Gastrocnemius medialis (tissue), 4 donors: Measurements from ENCODE around the gene GCNA. TPM values are rescaled to one million over a fixed set of nuclear protein-coding genes. Genes with fewer than 3 reads are reported as not detected.
A peak's percentile ranks its signal among the peaks of the same experiment; 100 is the strongest.
"Not testable (repeated sequence)": the region's sequence is repeated elsewhere in the genome, so short reads cannot be mapped to it uniquely, and the experiment has no call there.

Experiments used
- ATAC-seq, 2 donors: fragments of 150-250 bp; one replicate each; pipeline ENCODE4 v1.9.1; 2016
- DNase-seq, 2 donors: peaks; one replicate each; pipeline ENCODE4 v3.0.0-alpha.2; 2019
- H3K27ac ChIP-seq, 4 donors: fragments of 200-600 bp; sonication (generic); 1 replicate in 1 of 4; 2 replicates in 3 of 4; pipeline ENCODE4 v1.5.1; 2016 to 2018; ENCODE audit warnings: mild to moderate bottlenecking in 2 of 4, moderate library complexity in 1 of 4
- H3K27me3 ChIP-seq, 3 donors: fragments of 200-600 bp; sonication (generic) in 2 of 3; 1 replicate in 1 of 3; 2 replicates in 2 of 3; pipeline versions ENCODE4 v1.5.1 to v1.6.0; 2016 to 2019; ENCODE audit warnings: mild to moderate bottlenecking in 1 of 3, moderate library complexity in 1 of 3
- H3K36me3 ChIP-seq, 2 donors: fragments of 200-600 bp; sonication (generic) in 1 of 2; one replicate each; pipeline ENCODE4 v1.5.1; 2017 to 2018
- H3K4me1 ChIP-seq, 2 donors: fragments of 200-600 bp; sonication (generic) in 1 of 2; one replicate each; pipeline ENCODE4 v1.5.1; 2016 to 2017; ENCODE audit warnings: mild to moderate bottlenecking in 2 of 2
- H3K4me3 ChIP-seq, 4 donors: fragments of 200-600 bp; sonication (generic) in 3 of 4; 1 replicate in 1 of 4; 2 replicates in 3 of 4; pipeline ENCODE4 v1.5.1; 2016 to 2019; ENCODE audit warnings: mild to moderate bottlenecking in 2 of 4
- H3K9me3 ChIP-seq, 3 donors: fragments of 200-600 bp; sonication (generic) in 2 of 3; 1 replicate in 1 of 3; 2 replicates in 2 of 3; pipeline ENCODE4 v1.5.1; 2016 to 2019
- CTCF ChIP-seq, 5 experiments: fragments of 450-650 bp in 3 of 5; fragments of 200-600 bp in 2 of 5; sonication (generic) in 2 of 5; IDR thresholded peaks in 4 of 5; conservative IDR thresholded peaks in 1 of 5; 1 replicate in 4 of 5; 2 replicates in 1 of 5; pipeline ENCODE4 v1.5.1; 2016 to 2019; ENCODE audit warnings: antibody characterized with exemption in 5 of 5, mild to moderate bottlenecking in 3 of 5, moderate library complexity in 3 of 5
- POLR2A ChIP-seq, 2 donors: fragments of 450-650 bp; IDR thresholded peaks; one replicate each; pipeline ENCODE4 v1.6.1; 2017; ENCODE audit warnings: antibody characterized with exemption in 2 of 2, mild to moderate bottlenecking in 2 of 2, moderate library complexity in 2 of 2
- in situ Hi-C, 4 donors: fragments of 200-750 bp; cut with MboI; loops; one replicate each; pipeline versions ENCODE4 v1.15.0 to v1.8.0; 2017; ENCODE audit warnings: low sequenced_read_pairs in 4 of 4
- intact Hi-C: fragments of 100-400 bp; cut with DNase I; formaldehyde crosslinking; loops from one replicate; pipeline ENCODE4 v1.15.1; 2023; ENCODE audit warnings: low total_unique reads
- total RNA-seq, 4 donors: library from RNA; depleted of rRNA; stranded (reverse); fragments of >200 nt; gene quantifications; one replicate each; pipeline versions ENCODE4 v1.1.0 to v1.2.3, GENCODE V29; 2016

GCNA gene
- total RNA-seq, 4 donors from 2014 or later = 0.95 to 5.4 (median 1.4) TPM

DNA sequence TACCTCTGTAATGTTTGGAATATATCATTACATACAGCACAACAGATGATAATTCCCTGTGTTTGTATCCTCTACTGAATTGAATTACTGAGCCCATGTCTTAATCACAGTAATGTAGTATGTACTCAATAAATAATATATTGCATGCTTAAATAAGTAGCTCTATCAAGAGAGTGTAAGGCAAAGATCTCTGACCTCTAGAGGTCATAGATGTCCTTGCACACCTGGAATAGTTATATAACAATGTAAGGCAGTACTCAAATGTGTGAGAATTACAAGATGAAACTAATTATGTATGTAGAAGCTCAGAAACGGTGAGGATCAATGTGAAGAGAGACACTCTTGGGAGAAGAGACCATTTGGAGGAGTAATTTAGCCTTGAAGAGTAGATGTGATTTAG, 14.3 kb upstream of the GCNA start:
- ATAC-seq = no peak
- no peaks in the 10 kb centered on the region for H3K9me3 ChIP-seq
- no peaks in the 10 kb centered on the region for H3K4me1 ChIP-seq
- in situ Hi-C loops (loop anchor here in 2 of 4 donors (25.0 kb wide), 2 partner anchors 152 to 177 kb away; no protein-coding TSS in a partner anchor), intact Hi-C loops (no loop called here)
- no peak overlapping the region for H3K4me3 ChIP-seq
- TF ChIP-seq CTCF (IDR thresholded peaks at IDR 0.05 in 4 of 5, conservative IDR thresholded peaks at IDR 0.05 in 1 of 5) = no peak
- no peak for TF ChIP-seq POLR2A (IDR thresholded peaks at IDR 0.05)
- H3K27ac ChIP-seq = no peak overlapping the region
- no peaks in the 10 kb centered on the region for H3K27me3 ChIP-seq
- H3K36me3 ChIP-seq = peaks cover 0 to 80% of the 10 kb centered on the region in 2 donors
- no peak for DNase-seq

- intact Hi-C loops = no loop called here
- DNase-seq (no peak), ATAC-seq (no peak)
- TF ChIP-seq CTCF (IDR thresholded peaks at IDR 0.05 in 4 of 5, conservative IDR thresholded peaks at IDR 0.05 in 1 of 5) = no peak
- no peak for TF ChIP-seq POLR2A (IDR thresholded peaks at IDR 0.05)
- no peaks in the 10 kb centered on the region for H3K27me3 ChIP-seq
- H3K4me1 ChIP-seq = no peaks in the 10 kb centered on the region
- no peaks in the 10 kb centered on the region for H3K9me3 ChIP-seq
- peaks cover 0 to 68% of the 10 kb centered on the region in 2 donors for H3K36me3 ChIP-seq
- peak overlapping the region in 1 of 4 donors; percentile 15 for H3K27ac ChIP-seq
- in situ Hi-C loops = loop anchor here in 2 of 4 donors (25.0 kb wide), 2 partner anchors 153 to 178 kb away; no protein-coding TSS in a partner anchor
- no peak overlapping the region for H3K4me3 ChIP-seq
Measured at GRCh38 chrX:71565474-71566041, 12.7 kb upstream of the GCNA start.

DNA sequence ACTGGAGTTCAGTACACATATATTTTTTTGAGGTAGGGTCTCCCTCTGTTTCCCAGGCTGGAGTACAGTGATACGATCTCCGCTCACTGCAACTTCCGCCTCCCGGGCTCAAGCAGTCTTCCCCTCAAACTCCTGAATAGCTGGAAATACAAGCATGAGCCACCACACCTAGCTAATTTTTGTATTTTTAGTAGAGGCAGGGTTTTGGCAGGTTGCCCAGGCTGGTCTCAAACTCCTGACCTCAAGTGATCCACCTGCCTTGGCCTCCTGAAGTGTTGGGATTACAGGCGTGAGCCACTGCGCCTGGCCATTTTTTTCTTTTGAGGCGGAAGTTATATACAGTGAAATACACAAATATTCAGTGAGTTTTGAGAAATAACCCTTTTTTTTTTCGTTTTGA, 6.8 kb upstream of the GCNA start:
- ATAC-seq (peak in 1 of 2 donors; percentile 41), DNase-seq (peak; percentile 6 to 47)
- peak overlapping the region in 1 of 4 donors; percentile 55 for H3K27ac ChIP-seq
- peaks cover 0 to 62% of the 10 kb centered on the region in 2 donors for H3K36me3 ChIP-seq
- H3K4me3 ChIP-seq, H3K9me3 ChIP-seq, intact Hi-C loops, H3K27me3 ChIP-seq, H3K4me1 ChIP-seq: not testable (repeated sequence)
- in situ Hi-C loops = loop anchor here in 2 of 4 donors (25.0 kb wide), 2 partner anchors 159 to 184 kb away; no protein-coding TSS in a partner anchor

- TF ChIP-seq POLR2A (IDR thresholded peaks at IDR 0.05) (no peak), CTCF (IDR thresholded peaks at IDR 0.05 in 4 of 5, conservative IDR thresholded peaks at IDR 0.05 in 1 of 5) (no peak)
- H3K27ac ChIP-seq = no peak overlapping the region
- ATAC-seq = no peak
- no peaks in the 10 kb centered on the region for H3K4me1 ChIP-seq
- DNase-seq = no peak
- H3K36me3 ChIP-seq = peaks cover 0 to 49% of the 10 kb centered on the region in 2 donors
- intact Hi-C loops = no loop called here
- no peak overlapping the region for H3K4me3 ChIP-seq
- no peaks in the 10 kb centered on the region for H3K27me3 ChIP-seq
- H3K9me3 ChIP-seq = no peaks in the 10 kb centered on the region
- in situ Hi-C loops = loop anchor here in 2 of 4 donors (25.0 kb wide), 2 partner anchors 161 to 186 kb away; no protein-coding TSS in a partner anchor
Measured at GRCh38 chrX:71573590-71573989, 4.6 kb upstream of the GCNA start.

- no peaks in the 10 kb centered on the region for H3K27me3 ChIP-seq
- no peak for ATAC-seq
- peaks cover 0 to 25% of the 10 kb centered on the region in 2 donors for H3K36me3 ChIP-seq
- no peaks in the 10 kb centered on the region for H3K9me3 ChIP-seq
- intact Hi-C loops = no loop called here
- no peak for DNase-seq
- no peak overlapping the region for H3K4me3 ChIP-seq
- no peak for TF ChIP-seq CTCF (IDR thresholded peaks at IDR 0.05 in 4 of 5, conservative IDR thresholded peaks at IDR 0.05 in 1 of 5)
- no peak for TF ChIP-seq POLR2A (IDR thresholded peaks at IDR 0.05)
- no peaks in the 10 kb centered on the region for H3K4me1 ChIP-seq
- H3K27ac ChIP-seq = no peak overlapping the region
- in situ Hi-C loops = no loop called here
Measured at GRCh38 chrX:71577682-71578081, 555 bp upstream of the GCNA start.
